Natural killer cell treated with Interleukin-12 subunit alpha and Interleukin-12 subunit beta and Interleukin-15 and Interleukin-18, amount 100 ng/mL, for 72 hours (primary cell): ENCODE measurements around the gene NMNAT3. TPM values are rescaled to one million over a fixed set of nuclear protein-coding genes. Genes with fewer than 3 reads are reported as not detected.

Source experiments
- ATAC-seq, 2 donors: fragments of 150-1000 bp; cut with Tn5 transposase in 1 of 2; sonication (Bioruptor Pico), chemical (Tn5 transposase) in 1 of 2; 2 replicates each; pipeline ENCODE4 v1.10.0; 2021
- DNase-seq: peaks from one replicate; pipeline ENCODE4 v3.0.0; 2022; ENCODE audit warnings: low spot score
- H3K27ac Mint-ChIP-seq, 2 donors: 1 replicate in 1 of 2; 2 replicates in 1 of 2; pipeline ENCODE4 v1.8.0; 2022; ENCODE audit warnings: mixed read lengths in 2 of 2, mild to moderate bottlenecking in 1 of 2, moderate library complexity in 1 of 2
- H3K27me3 Mint-ChIP-seq, 2 donors: 1 replicate in 1 of 2; 2 replicates in 1 of 2; pipeline ENCODE4 v1.8.0; 2022; ENCODE audit warnings: mixed read lengths in 2 of 2
- H3K36me3 Mint-ChIP-seq: one replicate; pipeline ENCODE4 v1.8.0; 2022; ENCODE audit warnings: mixed read lengths
- H3K4me1 Mint-ChIP-seq, 2 donors: 1 replicate in 1 of 2; 2 replicates in 1 of 2; pipeline ENCODE4 v1.8.0; 2022; ENCODE audit warnings: low read depth in 2 of 2, mixed read lengths in 2 of 2, mild to moderate bottlenecking in 1 of 2
- H3K4me3 Mint-ChIP-seq: one replicate; pipeline ENCODE4 v1.8.0; 2022; ENCODE audit warnings: mixed read lengths
- H3K9me3 Mint-ChIP-seq: 2 replicates; pipeline ENCODE4 v1.8.0; 2022; ENCODE audit warnings: mixed read lengths
- total RNA-seq, 2 donors: library from RNA; stranded (reverse); gene quantifications; one replicate each; pipeline ENCODE4 v1.2.3, GENCODE V29; 2022

The NMNAT3 gene
- total RNA-seq, 2 donors from 2014 or later: 3.4 to 5.0 TPM

DNA sequence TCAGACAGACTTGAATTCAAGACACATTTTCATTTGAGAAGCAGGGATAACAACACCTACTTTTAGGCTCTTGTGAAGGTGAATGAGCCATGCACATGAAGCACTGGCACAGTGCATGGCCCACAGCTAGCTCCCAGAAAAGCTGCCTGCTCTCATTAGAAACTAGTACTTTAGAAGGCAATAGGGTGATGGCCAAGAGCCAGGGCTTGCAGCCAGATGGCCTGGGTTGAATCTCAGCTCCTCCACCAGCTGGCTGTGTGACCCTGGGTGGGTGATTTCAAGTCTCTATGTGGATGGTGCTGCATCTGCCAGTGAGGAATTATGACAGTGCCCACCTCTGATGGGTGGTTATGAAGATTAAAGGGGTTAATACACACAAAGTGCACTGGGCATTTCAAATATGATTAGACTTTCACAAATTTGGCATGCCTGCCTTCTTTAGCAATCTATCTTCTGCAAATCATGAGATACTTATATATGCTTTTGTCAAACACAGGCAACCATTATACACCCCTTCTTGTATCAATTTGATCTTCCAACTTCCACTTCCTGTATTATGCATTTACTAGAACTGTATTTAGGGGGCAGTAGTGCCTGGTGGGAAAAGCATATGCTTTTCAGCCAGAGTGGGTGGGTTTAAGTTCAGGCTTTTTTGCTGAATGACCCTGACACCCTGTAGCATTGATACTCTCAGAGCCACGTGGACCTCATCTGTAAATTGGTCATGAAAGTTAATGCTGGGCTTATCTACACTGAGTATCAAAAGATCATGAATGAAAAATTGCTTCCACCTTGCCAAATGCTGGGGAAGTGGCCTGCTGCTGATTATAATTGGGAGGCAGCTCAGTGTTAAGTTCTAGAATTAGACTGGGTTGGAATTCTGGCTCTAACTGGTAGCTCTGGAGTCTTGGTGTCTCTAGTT is 103.5 kb downstream of the NMNAT3 start:
- no peaks in the 10 kb centered on the region for H3K4me1 Mint-ChIP-seq
- H3K27ac Mint-ChIP-seq: no peak overlapping the region
- no peak for DNase-seq
- ATAC-seq: peak in 1 of 2 donors; percentile 43
- H3K9me3 Mint-ChIP-seq: no peaks in the 10 kb centered on the region
- H3K27me3 Mint-ChIP-seq: no peaks in the 10 kb centered on the region
- H3K36me3 Mint-ChIP-seq: no peaks in the 10 kb centered on the region
- H3K4me3 Mint-ChIP-seq: no peak overlapping the region

DNA sequence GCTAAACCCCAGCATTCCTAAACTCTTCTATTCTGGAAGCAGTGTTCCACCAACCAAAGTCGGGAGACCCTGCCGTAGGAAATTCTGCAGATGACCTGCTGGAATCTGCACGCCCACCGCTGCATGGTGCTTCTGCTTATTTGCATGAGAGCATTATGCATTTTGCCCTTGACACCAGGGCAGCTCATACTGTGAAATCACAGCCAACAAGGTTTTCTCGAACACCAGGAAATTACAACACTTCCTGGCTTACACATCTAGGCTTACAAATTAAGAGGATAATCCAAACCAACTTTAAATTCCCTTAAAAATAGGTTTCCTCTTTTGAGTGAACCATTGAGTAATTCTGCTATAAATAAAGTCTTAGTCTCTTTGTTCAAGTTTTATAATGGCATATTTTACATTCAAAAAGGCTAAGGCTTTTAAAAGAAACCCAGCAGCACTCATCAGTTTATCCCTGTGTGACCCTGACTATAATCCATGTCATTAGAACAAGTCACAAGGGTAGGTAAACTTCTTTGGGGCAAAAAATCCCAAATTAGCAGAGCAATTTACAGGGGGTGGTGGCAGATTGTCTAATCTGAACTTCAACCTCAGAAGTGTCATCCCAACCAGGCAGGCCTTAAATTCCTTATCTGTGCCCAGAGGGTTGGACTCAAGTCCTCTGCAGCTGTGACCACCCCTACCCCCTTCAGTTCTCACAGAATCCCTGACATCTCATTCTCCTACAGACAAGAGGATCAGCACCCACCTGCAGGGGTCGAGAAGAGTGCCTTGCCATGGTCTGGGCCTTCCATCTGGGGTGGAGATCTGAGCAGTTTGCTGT is 104.7 kb downstream of the NMNAT3 start:
- Mint-ChIP-seq H3K36me3 (peaks cover 6% of the 10 kb centered on the region), H3K4me3 (no peak overlapping the region), H3K27ac (no peak overlapping the region), H3K27me3 (peaks cover 5% of the 10 kb centered on the region in 2 donors), H3K4me1 (no peaks in the 10 kb centered on the region), H3K9me3 (peaks cover 6% of the 10 kb centered on the region)
- DNase-seq (no peak), ATAC-seq (no peak)

GRCh38 chr3:139571711-139572110 is 106.1 kb downstream of the NMNAT3 start:
- no peak for ATAC-seq

GRCh38 chr3:139564294-139564861 is 113.4 kb downstream of the NMNAT3 start:
- H3K27me3 Mint-ChIP-seq: peaks cover 5% of the 10 kb centered on the region in 2 donors
- DNase-seq (no peak), ATAC-seq (no peak)
- H3K9me3 Mint-ChIP-seq: peaks cover 6% of the 10 kb centered on the region
- H3K4me1 Mint-ChIP-seq: no peaks in the 10 kb centered on the region
- H3K4me3 Mint-ChIP-seq: no peak overlapping the region
- H3K27ac Mint-ChIP-seq: no peak overlapping the region
- H3K36me3 Mint-ChIP-seq: peaks cover 6% of the 10 kb centered on the region

More at GRCh38 chr3:139571711-139572110, 106.1 kb downstream of the NMNAT3 start:
- Mint-ChIP-seq H3K4me1 (no peaks in the 10 kb centered on the region), H3K27ac (no peak overlapping the region), H3K27me3 (peaks cover 5% of the 10 kb centered on the region in 2 donors), H3K9me3 (peaks cover 6% of the 10 kb centered on the region), H3K36me3 (peaks cover 6% of the 10 kb centered on the region), H3K4me3 (no peak overlapping the region)
- no peak for DNase-seq

DNA sequence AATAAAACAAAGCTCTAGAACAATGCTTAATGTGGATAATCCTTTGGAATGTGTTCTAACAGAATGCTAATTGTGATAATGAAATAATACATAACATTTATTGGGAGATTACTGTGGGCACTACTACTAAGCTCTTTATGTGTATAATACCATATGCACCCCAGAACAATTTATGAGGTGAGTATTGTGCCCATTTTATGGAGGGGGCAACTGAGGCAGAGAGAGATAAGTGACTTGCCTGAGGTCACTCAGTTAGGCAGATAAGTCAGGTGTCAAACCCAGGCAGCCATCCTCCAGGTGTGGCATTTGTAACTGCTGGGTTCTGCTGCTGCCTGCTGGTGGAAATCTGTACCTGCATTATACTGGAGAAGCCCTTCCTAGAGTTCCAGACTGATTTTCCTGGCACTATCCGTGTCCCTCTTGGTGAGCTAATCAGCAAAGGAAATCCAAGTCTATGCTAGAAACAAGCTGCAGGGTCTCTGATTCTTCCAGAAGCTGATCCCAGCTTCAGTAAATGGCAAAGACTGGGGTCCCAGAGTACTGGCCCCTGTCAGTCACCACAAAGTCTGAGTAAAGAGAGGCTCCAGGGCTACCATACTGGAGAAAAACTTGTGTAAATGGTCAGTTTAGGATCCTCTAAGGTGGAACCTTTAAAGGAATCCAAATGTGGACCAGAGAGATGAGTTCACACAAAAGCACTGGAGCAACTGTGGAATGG is 115.7 kb downstream of the NMNAT3 start:
- H3K27ac Mint-ChIP-seq: no peak overlapping the region
- H3K9me3 Mint-ChIP-seq: no peaks in the 10 kb centered on the region
- no peak overlapping the region for H3K4me3 Mint-ChIP-seq
- H3K36me3 Mint-ChIP-seq: no peaks in the 10 kb centered on the region
- no peaks in the 10 kb centered on the region for H3K27me3 Mint-ChIP-seq
- no peak for ATAC-seq
- H3K4me1 Mint-ChIP-seq: no peaks in the 10 kb centered on the region
- no peak for DNase-seq

DNA sequence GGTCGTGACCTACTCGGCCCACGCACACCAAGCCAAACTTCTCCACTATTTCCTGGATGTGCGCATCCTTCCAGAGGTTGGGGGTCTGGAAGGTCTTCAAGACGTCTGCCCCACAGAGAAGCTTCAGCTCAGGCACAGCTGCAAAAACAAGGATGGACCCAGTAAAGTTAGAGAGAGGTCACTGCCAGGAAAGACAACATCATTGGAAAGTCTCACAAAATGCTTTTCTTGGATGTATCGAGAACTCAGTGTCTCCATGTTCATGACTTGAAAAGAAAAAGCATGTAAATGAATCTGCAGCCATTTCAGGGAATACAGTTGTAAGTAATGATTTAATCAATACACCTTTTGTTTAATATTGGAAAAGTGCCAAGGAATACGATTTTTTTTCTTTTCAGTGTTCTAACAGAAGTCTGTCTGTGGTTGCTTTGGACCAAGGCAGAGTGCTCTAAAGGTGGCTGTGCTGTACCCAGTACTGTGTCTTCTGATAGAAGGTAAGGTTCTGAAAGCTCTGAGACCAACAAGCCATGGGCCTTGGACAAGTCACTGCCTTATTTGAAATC is 116.4 kb downstream of the NMNAT3 start:
- ATAC-seq (no peak), DNase-seq (no peak)
- Mint-ChIP-seq H3K4me3 (no peak overlapping the region), H3K36me3 (no peaks in the 10 kb centered on the region), H3K27ac (no peak overlapping the region), H3K4me1 (no peaks in the 10 kb centered on the region), H3K27me3 (no peaks in the 10 kb centered on the region), H3K9me3 (no peaks in the 10 kb centered on the region)

GRCh38 chr3:139560411-139560810 is 117.4 kb downstream of the NMNAT3 start:
- Mint-ChIP-seq H3K36me3 (no peaks in the 10 kb centered on the region), H3K9me3 (no peaks in the 10 kb centered on the region), H3K27me3 (no peaks in the 10 kb centered on the region), H3K27ac (no peak overlapping the region), H3K4me1 (no peaks in the 10 kb centered on the region), H3K4me3 (no peak overlapping the region)
- no peak for DNase-seq
- ATAC-seq: no peak

DNA sequence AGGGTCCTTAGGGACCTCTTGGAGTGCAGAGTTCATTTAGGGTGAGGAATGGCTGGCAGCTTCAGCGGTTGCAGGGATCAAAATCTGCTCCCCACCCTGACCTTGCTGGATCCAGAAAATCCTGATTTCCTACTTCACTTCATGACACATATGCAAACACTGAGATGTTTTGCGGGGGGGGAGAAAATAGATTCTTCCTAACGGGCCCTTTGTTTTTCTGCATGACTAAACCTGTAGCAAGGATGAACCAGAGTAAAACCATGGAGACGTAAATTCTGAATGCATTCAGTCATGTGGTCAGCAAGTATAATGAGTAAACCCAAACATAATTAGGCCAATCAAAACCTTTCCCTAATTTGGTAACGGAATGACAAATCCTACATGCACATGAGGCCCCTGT is 118.2 kb downstream of the NMNAT3 start:
- ATAC-seq: no peak
- DNase-seq: no peak
- Mint-ChIP-seq H3K9me3 (no peaks in the 10 kb centered on the region), H3K27me3 (peaks cover 2 to 4% of the 10 kb centered on the region in 2 donors), H3K4me3 (no peak overlapping the region), H3K4me1 (no peaks in the 10 kb centered on the region), H3K36me3 (no peaks in the 10 kb centered on the region), H3K27ac (no peak overlapping the region)

DNA sequence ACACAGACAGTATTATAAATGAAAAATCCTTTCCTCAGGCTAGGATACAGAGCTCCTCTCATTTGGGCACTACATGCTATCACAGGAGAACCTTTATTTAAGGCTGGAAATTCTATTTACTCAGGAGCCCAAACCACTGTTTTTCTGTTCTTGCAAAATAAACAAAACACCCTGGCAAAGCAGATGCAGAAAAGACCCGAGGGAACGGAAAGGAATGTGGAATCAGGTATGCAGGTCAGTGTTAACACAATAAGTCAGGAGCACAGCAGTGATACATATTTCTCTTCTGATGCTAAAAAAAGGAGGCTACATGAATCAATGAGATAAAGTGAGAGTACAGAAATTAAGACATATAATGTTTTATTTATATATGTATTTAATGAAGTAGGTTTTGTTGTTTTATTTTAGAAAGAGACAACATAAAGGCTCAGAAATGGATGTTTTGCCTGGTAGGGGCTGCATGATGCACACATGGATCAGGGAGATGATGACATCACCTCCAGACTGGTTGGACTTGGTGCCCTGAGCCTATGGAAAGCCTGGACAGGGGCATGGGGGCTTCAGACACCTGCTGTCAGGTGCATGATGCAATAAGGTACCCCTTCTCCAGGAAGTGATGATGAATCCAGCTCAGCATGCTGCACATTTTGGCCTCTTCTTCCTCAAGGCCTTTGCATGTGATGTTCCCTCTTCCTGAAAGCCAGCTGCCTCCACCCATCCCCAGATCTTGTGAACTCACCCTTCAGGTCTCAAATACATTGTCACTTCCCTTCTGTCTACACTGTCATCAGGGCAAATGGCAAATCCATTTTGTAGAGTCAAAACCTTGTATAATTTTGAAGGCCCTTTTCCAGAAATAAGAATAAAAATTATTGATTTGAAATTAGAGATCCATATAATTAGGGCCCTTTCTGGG is 119.2 kb downstream of the NMNAT3 start:
- Mint-ChIP-seq H3K4me3 (no peak overlapping the region), H3K36me3 (no peaks in the 10 kb centered on the region), H3K9me3 (no peaks in the 10 kb centered on the region), H3K27me3 (peaks cover 6 to 8% of the 10 kb centered on the region in 2 donors), H3K27ac (no peak overlapping the region), H3K4me1 (no peaks in the 10 kb centered on the region)
- no peak for ATAC-seq
- DNase-seq: no peak

DNA sequence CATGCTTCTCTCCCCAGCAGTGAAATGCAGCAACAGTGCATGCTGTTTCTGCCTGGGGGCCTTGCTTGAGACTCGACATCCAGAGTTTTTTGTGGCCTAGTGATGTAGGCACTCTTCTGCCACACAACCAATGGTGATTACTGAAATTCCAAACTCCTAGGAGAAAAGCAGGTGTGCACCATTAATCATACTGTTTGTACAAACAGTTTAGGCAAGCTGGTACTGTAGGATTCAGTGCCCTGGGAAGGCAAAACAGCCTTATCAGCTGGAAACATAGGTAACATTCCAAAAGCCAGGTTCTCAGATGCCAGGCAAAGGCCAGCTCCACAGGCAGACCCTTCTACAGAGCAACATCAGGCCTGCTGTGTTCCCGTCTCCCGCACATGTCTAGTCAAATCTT is 120.7 kb downstream of the NMNAT3 start:
- Mint-ChIP-seq H3K27ac (no peak overlapping the region), H3K36me3 (no peaks in the 10 kb centered on the region), H3K4me1 (no peaks in the 10 kb centered on the region), H3K4me3 (no peak overlapping the region), H3K27me3 (peaks cover 6 to 12% of the 10 kb centered on the region in 2 donors), H3K9me3 (no peaks in the 10 kb centered on the region)
- DNase-seq (no peak), ATAC-seq (no peak)

DNA sequence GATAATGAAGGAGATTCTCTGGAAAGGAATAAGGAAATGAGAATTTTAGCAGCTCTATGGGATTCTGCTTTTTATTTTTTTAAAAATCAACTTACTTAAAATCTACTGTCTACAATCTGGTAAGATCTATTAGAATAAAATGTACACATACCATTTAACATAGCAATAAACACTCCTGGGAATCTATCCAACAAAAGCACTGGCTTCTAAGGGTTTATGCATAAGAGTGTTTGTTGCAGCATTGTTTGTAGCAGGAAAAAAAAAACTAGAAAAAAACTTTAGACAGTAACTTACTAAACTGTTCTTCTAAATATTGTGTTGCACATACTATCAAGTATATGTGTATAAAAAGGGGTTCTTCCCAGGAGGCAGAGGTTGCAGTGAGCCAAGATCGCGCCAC is 122.5 kb downstream of the NMNAT3 start:
- no peak overlapping the region for H3K27ac Mint-ChIP-seq
- H3K4me1 Mint-ChIP-seq: peaks cover 0 to 3% of the 10 kb centered on the region in 2 donors

DNA sequence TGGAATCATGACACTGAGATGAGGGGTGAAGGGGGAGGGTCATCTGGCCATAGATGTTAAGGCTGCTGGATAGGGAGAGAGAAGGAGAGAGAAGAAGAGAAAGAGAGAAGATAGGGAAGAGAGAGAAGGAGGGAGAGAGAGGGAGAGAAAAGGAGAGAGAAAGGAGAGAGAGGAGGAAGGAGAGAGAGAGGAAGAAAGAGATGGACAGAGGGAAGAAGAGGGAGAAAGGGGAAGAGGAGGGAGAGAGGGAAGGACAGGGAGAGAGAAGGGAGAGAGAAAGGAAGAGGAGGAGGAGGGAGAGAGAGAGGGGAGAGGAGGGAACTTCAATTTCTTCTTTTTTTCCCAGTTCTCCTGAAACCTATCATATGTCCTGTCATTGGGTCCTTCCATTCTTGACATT is 123.1 kb downstream of the NMNAT3 start:
- Mint-ChIP-seq H3K36me3 (no peaks in the 10 kb centered on the region), H3K9me3 (no peaks in the 10 kb centered on the region), H3K4me1 (peaks cover 0 to 3% of the 10 kb centered on the region in 2 donors), H3K27ac (no peak overlapping the region), H3K4me3 (no peak overlapping the region), H3K27me3 (peaks cover 9 to 15% of the 10 kb centered on the region in 2 donors)
- DNase-seq (no peak), ATAC-seq (no peak)

More for the DNA sequence above, 122.5 kb downstream of the NMNAT3 start:
- no peaks in the 10 kb centered on the region for H3K9me3 Mint-ChIP-seq
- H3K36me3 Mint-ChIP-seq: no peaks in the 10 kb centered on the region
- DNase-seq (no peak), ATAC-seq (no peak)
- H3K4me3 Mint-ChIP-seq: no peak overlapping the region
- H3K27me3 Mint-ChIP-seq: peaks cover 6 to 15% of the 10 kb centered on the region in 2 donors
